22Rv1 (cell line): ENCODE data around the gene COBL.

Experiments used
- ZFX ChIP-seq: fragments of 450-650 bp; IDR thresholded peaks from 2 replicates; pipeline ENCODE4 v1.6.1; 2017; ENCODE audit warnings: antibody characterized with exemption, borderline replicate concordance
- TF ChIP-seq, protein P1 (sequence below): fragments of 450-650 bp; IDR thresholded peaks from 2 replicates; pipeline ENCODE4 v1.5.1; 2017; ENCODE audit warnings: mild to moderate bottlenecking

DNA sequence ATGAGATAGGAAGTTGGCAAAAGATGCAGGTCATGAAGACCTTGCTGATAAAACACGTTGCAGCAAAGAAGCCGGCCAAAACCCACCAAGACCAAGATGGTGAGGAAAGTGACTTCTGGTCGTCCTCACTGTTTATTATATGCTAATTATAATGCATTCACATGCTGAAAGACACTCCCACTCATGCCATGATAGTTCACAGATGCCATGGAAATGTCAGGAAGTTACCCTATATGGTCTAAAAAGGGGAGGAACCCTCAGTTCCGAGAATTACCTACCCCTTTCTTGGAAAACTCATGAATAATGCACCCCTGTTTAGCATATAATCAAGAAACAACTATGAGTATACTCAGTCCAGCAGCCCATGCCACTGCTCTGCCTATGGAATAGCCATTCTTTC lies 331.5 kb downstream of the COBL start:
- TF ChIP-seq, protein P1, sequence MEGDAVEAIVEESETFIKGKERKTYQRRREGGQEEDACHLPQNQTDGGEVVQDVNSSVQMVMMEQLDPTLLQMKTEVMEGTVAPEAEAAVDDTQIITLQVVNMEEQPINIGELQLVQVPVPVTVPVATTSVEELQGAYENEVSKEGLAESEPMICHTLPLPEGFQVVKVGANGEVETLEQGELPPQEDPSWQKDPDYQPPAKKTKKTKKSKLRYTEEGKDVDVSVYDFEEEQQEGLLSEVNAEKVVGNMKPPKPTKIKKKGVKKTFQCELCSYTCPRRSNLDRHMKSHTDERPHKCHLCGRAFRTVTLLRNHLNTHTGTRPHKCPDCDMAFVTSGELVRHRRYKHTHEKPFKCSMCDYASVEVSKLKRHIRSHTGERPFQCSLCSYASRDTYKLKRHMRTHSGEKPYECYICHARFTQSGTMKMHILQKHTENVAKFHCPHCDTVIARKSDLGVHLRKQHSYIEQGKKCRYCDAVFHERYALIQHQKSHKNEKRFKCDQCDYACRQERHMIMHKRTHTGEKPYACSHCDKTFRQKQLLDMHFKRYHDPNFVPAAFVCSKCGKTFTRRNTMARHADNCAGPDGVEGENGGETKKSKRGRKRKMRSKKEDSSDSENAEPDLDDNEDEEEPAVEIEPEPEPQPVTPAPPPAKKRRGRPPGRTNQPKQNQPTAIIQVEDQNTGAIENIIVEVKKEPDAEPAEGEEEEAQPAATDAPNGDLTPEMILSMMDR: no peak
- TF ChIP-seq ZFX: no peak
